A549 (cell line): ENCODE measurements around the gene ADNP2. TPM values are rescaled to one million over a fixed set of nuclear protein-coding genes. Genes with fewer than 3 reads are reported as not detected.

ENCODE experiments used
- ATAC-seq, 2 experiments: fragments of 200-7000 bp in 1 of 2; fragments of >200 bp in 1 of 2; cut with Nextera tagmentation in 1 of 2; cut with Tn5 transposase in 1 of 2; 3 replicates each; pipeline versions ENCODE4 v1.8.0 to v1.9.1; 2018 to 2020; ENCODE audit warnings: mild to moderate bottlenecking in 1 of 2, moderate library complexity in 1 of 2
- CTCF ChIA-PET: fragments of 300-600 bp; sonication (Branson Sonifier 250); formaldehyde crosslinking; extraction: SDS; loops from one replicate; lab custom pipeline; 2021; ENCODE audit warnings: antibody characterized with exemption, inconsistent platforms; lab: Yijun Ruan, JAX
- POLR2A ChIA-PET: fragments of 350-600 bp; formaldehyde crosslinking; extraction: SDS; loops from one replicate; lab custom pipeline; 2021; ENCODE audit warnings: antibody characterized with exemption, inconsistent platforms; lab: Yijun Ruan, JAX
- DNase-seq, 2 experiments: peaks; one replicate each; pipeline versions ENCODE4 v3.0.0 to v3.0.0-alpha.2; 2011 to 2016; ENCODE audit warnings: low read depth in 1 of 2, low spot score in 1 of 2
- FAIRE-seq: peaks from 2 replicates; lab custom pipeline; 2011; peaks lifted over from hg19 to GRCh38; lab: Jason Lieb, UNC
- H3K27ac ChIP-seq, 2 experiments: fragments of >200 bp; sonication (Bioruptor Twin); formaldehyde crosslinking; 3 replicates each; pipeline ENCODE4 v1.5.1; 2016 to 2017
- H3K4me1 ChIP-seq: fragments of >200 bp; sonication (Bioruptor Twin); formaldehyde crosslinking; 3 replicates; pipeline ENCODE4 v1.6.1; 2016
- H3K4me2 ChIP-seq: fragments of >200 bp; sonication (Bioruptor Twin); formaldehyde crosslinking; 3 replicates; pipeline ENCODE4 v1.6.1; 2016
- H3K4me3 ChIP-seq: fragments of >200 bp; sonication (Bioruptor Twin); formaldehyde crosslinking; 3 replicates; pipeline ENCODE4 v1.5.1; 2016
- H3K9me3 ChIP-seq: fragments of >200 bp; sonication (Bioruptor Twin); formaldehyde crosslinking; 3 replicates; pipeline ENCODE4 v1.6.1; 2016
- ATOH8 ChIP-seq: fragments of 250-450 bp; sonication (Bioruptor Pico); IDR thresholded peaks from 2 replicates; pipeline ENCODE4 v1.5.0; 2020; ENCODE audit warnings: low read depth, mild to moderate bottlenecking, moderate library complexity
- CHD2 ChIP-seq: fragments of 150-350 bp; IDR thresholded peaks from 2 replicates; pipeline ENCODE4 v1.6.1; 2014; ENCODE audit warnings: low read length; ENCODE audit not compliant: partially characterized antibody
- CHD4 ChIP-seq: fragments of 200-600 bp; sonication (generic); IDR thresholded peaks from 2 replicates; pipeline ENCODE4 v1.6.1; 2016; ENCODE audit warnings: antibody characterized with exemption, mild to moderate bottlenecking, borderline replicate concordance
- E2F6 ChIP-seq: IDR thresholded peaks from 2 replicates; pipeline ENCODE4 v1.6.1; 2012; ENCODE audit warnings: low read depth, borderline replicate concordance
- EHF ChIP-seq: fragments of 250-450 bp; sonication (Bioruptor Pico); IDR thresholded peaks from 2 replicates; pipeline ENCODE4 v1.5.0; 2020; ENCODE audit warnings: mild to moderate bottlenecking
- ELK1 ChIP-seq: fragments of 150-350 bp; IDR thresholded peaks from 2 replicates; pipeline ENCODE4 v1.6.1; 2014; ENCODE audit warnings: low read depth, mild to moderate bottlenecking, low read length
- ESRRA ChIP-seq: fragments of 150-350 bp; IDR thresholded peaks from 2 replicates; pipeline ENCODE4 v1.6.1; 2014; ENCODE audit warnings: mild to moderate bottlenecking, low read length, borderline replicate concordance
- FOXS1 ChIP-seq: fragments of 250-450 bp; sonication (Bioruptor Pico); IDR thresholded peaks from 2 replicates; pipeline ENCODE4 v1.5.0; 2020; ENCODE audit warnings: mild to moderate bottlenecking, moderate library complexity
- GATA3 ChIP-seq: IDR thresholded peaks from 2 replicates; pipeline ENCODE4 v1.6.1; 2012; ENCODE audit warnings: borderline replicate concordance
- HDAC2 ChIP-seq: fragments of 200-600 bp; sonication (generic); IDR thresholded peaks from 2 replicates; pipeline ENCODE4 v1.6.1; 2016
- HES2 ChIP-seq: fragments of >200 bp; sonication (Bioruptor Twin); formaldehyde crosslinking; IDR thresholded peaks from 2 replicates; pipeline ENCODE4 v1.6.1; 2016
- HEYL ChIP-seq: fragments of 250-450 bp; sonication (Bioruptor Pico); IDR thresholded peaks from 2 replicates; pipeline ENCODE4 v1.8.0; 2021; ENCODE audit warnings: mild to moderate bottlenecking, moderate library complexity
- HMGXB4 ChIP-seq: fragments of 250-450 bp; sonication (Bioruptor Pico); IDR thresholded peaks from 2 replicates; pipeline ENCODE4 v1.5.0; 2021; ENCODE audit warnings: mild to moderate bottlenecking, moderate library complexity, borderline replicate concordance
- HOXB5 ChIP-seq: fragments of 250-450 bp; sonication (Bioruptor Pico); IDR thresholded peaks from 2 replicates; pipeline ENCODE4 v1.5.0; 2020; ENCODE audit warnings: mild to moderate bottlenecking, moderate library complexity
- MAX ChIP-seq: IDR thresholded peaks from 2 replicates; pipeline ENCODE4 v1.6.1; 2012
- MAZ ChIP-seq: fragments of 150-350 bp; IDR thresholded peaks from 2 replicates; pipeline ENCODE4 v1.6.1; 2014; ENCODE audit warnings: antibody characterized with exemption, low read depth, low read length, borderline replicate concordance
- MYC ChIP-seq: IDR thresholded peaks from 2 replicates; pipeline ENCODE4 v1.6.1; 2012; ENCODE audit warnings: mild to moderate bottlenecking, inconsistent platforms, low read length, improper control_type of control experiment, borderline replicate concordance
- PBX3 ChIP-seq: IDR thresholded peaks from 2 replicates; pipeline ENCODE4 v1.6.1; 2012
- PHF8 ChIP-seq: fragments of 200-600 bp; sonication (generic); IDR thresholded peaks from 2 replicates; pipeline ENCODE4 v1.6.1; 2016; ENCODE audit warnings: low read depth, mild to moderate bottlenecking, antibody characterized with exemption, moderate library complexity, borderline replicate concordance
- POLR2A ChIP-seq: IDR thresholded peaks from 2 replicates; pipeline ENCODE4 v1.6.1; 2012; ENCODE audit warnings: mild to moderate bottlenecking, low read length
- RARB ChIP-seq: fragments of 250-450 bp; sonication (Bioruptor Pico); IDR thresholded peaks from 2 replicates; pipeline ENCODE4 v1.8.0; 2021; ENCODE audit warnings: mild to moderate bottlenecking, moderate library complexity
- REST ChIP-seq: fragments of 200-600 bp; sonication (generic); IDR thresholded peaks from 2 replicates; pipeline ENCODE4 v1.6.1; 2016; ENCODE audit warnings: antibody characterized with exemption, mild to moderate bottlenecking, moderate library complexity
- ZC3H11A ChIP-seq: fragments of 450-650 bp; IDR thresholded peaks from 2 replicates; pipeline ENCODE4 v1.6.1; 2014; ENCODE audit warnings: antibody characterized with exemption, mild to moderate bottlenecking
- ZSCAN20 ChIP-seq: fragments of 250-450 bp; sonication (Bioruptor Pico); IDR thresholded peaks from 2 replicates; pipeline ENCODE4 v1.8.0; 2022; ENCODE audit warnings: mild to moderate bottlenecking, moderate library complexity
- whole genome bisulfite sequencing: methylation state at CpG from one replicate; pipeline ENCODE4 v1.1.6; 2017; ENCODE audit errors: missing lambda C conversion rate; 5-methylcytosine and 5-hydroxymethylcytosine counted together
- polyA plus RNA-seq, 4 experiments: library from polyadenylated mRNA; depleted of rRNA in 3 of 4; stranded (reverse); fragments of >200 nt; fragmentation: RNase III in 1 of 4; extraction: RNeasy Plus Mini Kit Qiagen cat#74134 plus additional on column Dnase treatment in 1 of 4; gene quantifications; 2 replicates in 3 of 4; 3 replicates in 1 of 4; pipeline ENCODE4 v1.2.3, GENCODE V29; 2011 to 2017

The ADNP2 gene
- polyA plus RNA-seq, 2 of the 4 experiments (the other 2 are of a cell fraction): 9.8 to 9.9 TPM

GRCh38 chr18:80137137-80137536 is 28.1 kb downstream of the ADNP2 start (continued):
- no peak for TF ChIP-seq ELK1

- ATAC-seq: no peak
- Histone ChIP-seq H3K4me1 (no peaks in the 10 kb centered on the region), H3K27ac (no peak overlapping the region), H3K4me2 (no peak overlapping the region)
- DNase-seq: no peak
- ChIA-PET CTCF (no interaction called here), POLR2A (no interaction called here)
- 95% methylated on average over 4 of the region's 12 CpGs for WGBS
- FAIRE-seq: no peak
- no peak for TF ChIP-seq HMGXB4 (CRISPR knock-in tag)
- no peak for TF ChIP-seq HOXB5 (CRISPR knock-in tag)
- TF ChIP-seq MAZ: no peak
- TF ChIP-seq ZC3H11A: no peak
- no peak for TF ChIP-seq EHF (CRISPR knock-in tag)
- no peak for TF ChIP-seq FOXS1 (CRISPR knock-in tag)
- TF ChIP-seq HEYL (CRISPR knock-in tag): no peak
- no peak for TF ChIP-seq ELK1
- TF ChIP-seq PHF8: no peak
- TF ChIP-seq POLR2A: no peak
- TF ChIP-seq HDAC2: no peak
- TF ChIP-seq MYC: no peak
- TF ChIP-seq MAX: no peak
- TF ChIP-seq, all 56 proteins: peak for 0
- Histone ChIP-seq H3K9me3 (no peaks in the 10 kb centered on the region), H3K4me3 (no peak overlapping the region)
These were observed 28.9 kb downstream of the ADNP2 start for GRCh38 chr18:80137976-80138375.

GRCh38 chr18:80140455-80140985 is 31.5 kb downstream of the ADNP2 start:
- 95% methylated on average over 5 of the region's 5 CpGs for WGBS
- FAIRE-seq: no peak
- Histone ChIP-seq H3K4me2 (no peak overlapping the region), H3K27ac (no peak overlapping the region), H3K9me3 (no peaks in the 10 kb centered on the region), H3K4me3 (no peak overlapping the region), H3K4me1 (no peaks in the 10 kb centered on the region)
- no peak for ATAC-seq
- POLR2A ChIA-PET: no interaction called here
- CTCF ChIA-PET: interaction anchor here (0.6 to 1.1 kb wide), 3 partner anchors 13 to 100 kb away, joined by 3 read pairs; no protein-coding TSS in a partner anchor
- no peak for DNase-seq
- TF ChIP-seq HES2 (no peak), REST (no peak), E2F6 (no peak), CHD4 (no peak), PBX3 (no peak), POLR2A (no peak), ZSCAN20 (no peak), GATA3 (no peak), ESRRA (no peak), CHD2 (no peak), ATOH8 (CRISPR knock-in tag) (no peak), RARB (CRISPR knock-in tag) (no peak)
